ENCODE data around the gene PTPRQ. TPM values are rescaled to one million over a fixed set of nuclear protein-coding genes. Genes with fewer than 3 reads are reported as not detected.

PTPRQ gene
- polyA plus RNA-seq, 1 donor (not counting 4 experiments of a cell fraction or from before 2014, with no cell fraction given): 0.01 TPM

- no peaks in the 10 kb centered on the region for H3K79me2 ChIP-seq (ENCODE audit: control insufficient read depth, insufficient read depth, low read length)
- H3K36me3 ChIP-seq (ENCODE audit: control insufficient read depth in 2 of 2, extremely low read depth in 1 of 2, insufficient read depth in 2 of 2, low read length in 2 of 2): no peaks in the 10 kb centered on the region
- TF ChIP-seq EZH2 (IDR thresholded peaks at IDR 0.05; ENCODE audit: low read length) (no peak), CTCF (optimal IDR thresholded peaks at IDR 0.05 in 1 of 3, IDR thresholded peaks at IDR 0.05 in 1 of 3, conservative IDR thresholded peaks at IDR 0.05 in 1 of 3; ENCODE audit: extremely low read depth in 1 of 3, insufficient read depth in 2 of 3, low read length in 3 of 3) (peak in 2 of 3 experiments; percentile 29 to 57)
- DNase-seq (ENCODE audit: low read depth, low spot score) (no peak), FAIRE-seq (no peak)
- no peak overlapping the region for H3K27ac ChIP-seq (ENCODE audit: control insufficient read depth, insufficient read depth, low read length)
- dilution Hi-C loops (cut with MboI; ENCODE audit: extremely low pct_ligation_motif_present, low sequenced_read_pairs): no loop called here
- no peak overlapping the region for H3K4me3 ChIP-seq (ENCODE audit: control insufficient read depth in 2 of 3, extremely low read depth in 1 of 3, insufficient read depth in 2 of 3, low read depth in 1 of 3, low read length in 3 of 3)
- no peaks in the 10 kb centered on the region for H4K20me1 ChIP-seq (ENCODE audit: control insufficient read depth, extremely low read depth, insufficient read depth, low read length)
- H3K4me1 ChIP-seq (ENCODE audit: control insufficient read depth, extremely low read depth, insufficient read depth, low read length): no peaks in the 10 kb centered on the region
- no peak overlapping the region for H3K9ac ChIP-seq (ENCODE audit: control insufficient read depth, extremely low read depth, insufficient read depth, low read length)
- H2AFZ ChIP-seq (ENCODE audit: control insufficient read depth, low read length): no peak overlapping the region
- H3K4me2 ChIP-seq (ENCODE audit: control insufficient read depth, extremely low read depth, insufficient read depth, low read depth, low read length): no peak overlapping the region
- H3K9me1 ChIP-seq (ENCODE audit: control insufficient read depth, extremely low read depth, insufficient read depth, low read length): no peaks in the 10 kb centered on the region
- no peaks in the 10 kb centered on the region for H3K9me3 ChIP-seq (ENCODE audit: control insufficient read depth, low read depth, low read length)
- no peaks in the 10 kb centered on the region for H3K27me3 ChIP-seq (ENCODE audit: control insufficient read depth, extremely low read depth, insufficient read depth, low read length)
These were observed 163.5 kb downstream of the PTPRQ start for GRCh38 chr12:80607361-80608135.

- no peak overlapping the region for H3K9ac ChIP-seq (ENCODE audit: control insufficient read depth, extremely low read depth, insufficient read depth, low read length)
- TF ChIP-seq EZH2 (IDR thresholded peaks at IDR 0.05; ENCODE audit: low read length) (no peak), CTCF (optimal IDR thresholded peaks at IDR 0.05 in 1 of 3, IDR thresholded peaks at IDR 0.05 in 1 of 3, conservative IDR thresholded peaks at IDR 0.05 in 1 of 3; ENCODE audit: extremely low read depth in 1 of 3, insufficient read depth in 2 of 3, low read length in 3 of 3) (no peak)
- H3K79me2 ChIP-seq (ENCODE audit: control insufficient read depth, insufficient read depth, low read length): no peaks in the 10 kb centered on the region
- H3K9me3 ChIP-seq (ENCODE audit: control insufficient read depth, low read depth, low read length): no peaks in the 10 kb centered on the region
- no peaks in the 10 kb centered on the region for H4K20me1 ChIP-seq (ENCODE audit: control insufficient read depth, extremely low read depth, insufficient read depth, low read length)
- no peaks in the 10 kb centered on the region for H3K36me3 ChIP-seq (ENCODE audit: control insufficient read depth in 2 of 2, extremely low read depth in 1 of 2, insufficient read depth in 2 of 2, low read length in 2 of 2)
- no peak overlapping the region for H2AFZ ChIP-seq (ENCODE audit: control insufficient read depth, low read length)
- FAIRE-seq (no peak), DNase-seq (ENCODE audit: low read depth, low spot score) (no peak)
- H3K27ac ChIP-seq (ENCODE audit: control insufficient read depth, insufficient read depth, low read length): no peak overlapping the region
- no peaks in the 10 kb centered on the region for H3K27me3 ChIP-seq (ENCODE audit: control insufficient read depth, extremely low read depth, insufficient read depth, low read length)
- no peak overlapping the region for H3K4me2 ChIP-seq (ENCODE audit: control insufficient read depth, extremely low read depth, insufficient read depth, low read depth, low read length)
- H3K9me1 ChIP-seq (ENCODE audit: control insufficient read depth, extremely low read depth, insufficient read depth, low read length): no peaks in the 10 kb centered on the region
- H3K4me1 ChIP-seq (ENCODE audit: control insufficient read depth, extremely low read depth, insufficient read depth, low read length): no peaks in the 10 kb centered on the region
- H3K4me3 ChIP-seq (ENCODE audit: control insufficient read depth in 2 of 3, extremely low read depth in 1 of 3, insufficient read depth in 2 of 3, low read depth in 1 of 3, low read length in 3 of 3): no peak overlapping the region
- dilution Hi-C loops (cut with MboI; ENCODE audit: extremely low pct_ligation_motif_present, low sequenced_read_pairs): no loop called here
These were observed 173.7 kb downstream of the PTPRQ start for GRCh38 chr12:80617733-80618132.

Measured in keratinocyte (primary cell).